GM21576 (cell line): Measurements from ENCODE around the gene PSMF1.

Experiments
- ATAC-seq: cut with Tn5 transposase; IDR thresholded peaks from one replicate; pipeline ENCODE4 v1.9.1; 2021; ENCODE audit warnings: mild to moderate bottlenecking, moderate library complexity; ENCODE audit not compliant: unreplicated experiment

PSMF1 gene, protein sequence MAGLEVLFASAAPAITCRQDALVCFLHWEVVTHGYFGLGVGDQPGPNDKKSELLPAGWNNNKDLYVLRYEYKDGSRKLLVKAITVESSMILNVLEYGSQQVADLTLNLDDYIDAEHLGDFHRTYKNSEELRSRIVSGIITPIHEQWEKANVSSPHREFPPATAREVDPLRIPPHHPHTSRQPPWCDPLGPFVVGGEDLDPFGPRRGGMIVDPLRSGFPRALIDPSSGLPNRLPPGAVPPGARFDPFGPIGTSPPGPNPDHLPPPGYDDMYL

GRCh38 chr20:1118336-1119127 is at the start of gene PSMF1:
PSMF1 (plus strand) TSS chr20:1118602; CDS start chr20:1118774, 172 bp downstream.
- peak; percentile 94 for ATAC-seq

- ATAC-seq = no peak
These were observed 46.1 kb upstream of the PSMF1 start for GRCh38 chr20:1072258-1072657.

DNA sequence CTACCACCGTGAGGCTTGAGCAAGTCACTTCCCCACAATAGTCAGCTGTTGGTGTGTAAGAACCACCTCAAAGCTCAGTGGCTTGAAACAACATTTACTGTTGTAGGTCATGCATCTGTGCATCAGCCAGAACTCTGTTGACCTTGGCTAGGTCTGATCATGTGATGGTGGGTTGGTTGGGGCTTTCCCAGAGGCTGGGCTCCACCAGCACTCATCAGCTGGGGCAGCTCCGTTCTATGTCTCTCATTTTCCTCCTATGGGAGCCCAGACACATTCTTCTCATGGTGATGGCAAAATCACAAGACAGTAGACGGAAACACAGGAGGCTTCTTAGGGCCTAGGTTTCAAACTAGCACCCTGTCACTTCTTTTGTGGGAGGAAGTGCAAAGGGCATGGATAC is 42.8 kb upstream of the PSMF1 start:
- peak; percentile 43 for ATAC-seq

GRCh38 chr20:1081891-1082290 is 36.5 kb upstream of the PSMF1 start:
- ATAC-seq = no peak

DNA sequence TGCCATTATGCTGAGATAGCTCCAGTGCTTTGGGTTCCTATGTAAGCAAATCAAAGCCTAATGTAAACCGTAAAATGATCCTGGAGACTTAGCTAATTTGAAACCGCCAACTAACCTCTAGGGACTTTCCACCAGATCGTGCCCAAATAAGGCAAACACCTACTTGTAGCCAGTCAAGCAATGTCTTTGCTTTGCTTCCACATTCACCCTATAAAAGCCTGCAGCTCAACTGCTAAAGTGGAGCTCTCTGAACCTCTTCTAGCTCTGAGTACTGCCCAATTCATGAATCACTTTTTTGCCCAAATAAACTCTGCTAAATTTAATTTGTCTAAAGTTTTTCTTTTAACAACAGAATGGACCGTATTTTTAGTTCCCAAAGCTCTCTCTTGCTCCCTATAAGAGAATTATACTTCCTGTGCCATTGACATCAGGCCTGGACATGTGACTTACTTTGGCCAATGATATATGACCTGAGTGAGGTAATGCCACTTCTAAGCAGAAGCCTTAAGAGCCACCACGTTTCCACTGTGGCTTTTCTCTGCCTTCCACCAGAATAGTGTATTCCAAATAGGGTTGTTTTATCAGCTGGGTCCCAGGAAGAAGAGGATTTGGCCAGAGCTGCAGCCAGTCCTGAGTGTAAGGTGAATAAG is 34.8 kb upstream of the PSMF1 start:
- no peak for ATAC-seq

- no peak for ATAC-seq
These were observed 32.7 kb upstream of the PSMF1 start for GRCh38 chr20:1085492-1086276.

- no peak for ATAC-seq
These were observed 31.9 kb upstream of the PSMF1 start for GRCh38 chr20:1086277-1087213.

GRCh38 chr20:1087311-1087905 is 31.0 kb upstream of the PSMF1 start:
- no peak for ATAC-seq

DNA sequence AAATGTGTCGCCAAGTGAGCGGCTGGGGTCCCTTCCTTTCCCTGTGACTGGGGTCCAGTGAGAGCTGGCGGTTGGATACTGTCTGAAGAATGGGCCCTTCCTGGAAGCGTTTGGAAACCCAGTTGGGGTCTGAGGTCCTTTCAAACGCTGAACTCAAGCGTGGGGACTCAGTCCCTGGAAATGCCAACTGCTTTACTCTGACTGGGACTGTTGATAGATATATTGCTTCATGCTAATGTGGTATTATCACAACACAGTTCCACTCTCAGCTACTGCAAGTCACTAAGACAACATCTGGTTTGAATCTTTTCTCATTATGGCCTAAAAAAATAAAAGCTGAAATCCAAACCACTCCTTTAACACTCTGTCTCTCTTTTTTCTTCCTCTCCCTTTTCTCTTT is 23.7 kb upstream of the PSMF1 start:
- no peak for ATAC-seq

GRCh38 chr20:1101533-1101932 is 16.9 kb upstream of the PSMF1 start:
- no peak for ATAC-seq

- ATAC-seq = no peak
These were observed 16.4 kb upstream of the PSMF1 start for GRCh38 chr20:1102016-1102415.

GRCh38 chr20:1103751-1104150 is 14.7 kb upstream of the PSMF1 start:
- ATAC-seq = no peak

DNA sequence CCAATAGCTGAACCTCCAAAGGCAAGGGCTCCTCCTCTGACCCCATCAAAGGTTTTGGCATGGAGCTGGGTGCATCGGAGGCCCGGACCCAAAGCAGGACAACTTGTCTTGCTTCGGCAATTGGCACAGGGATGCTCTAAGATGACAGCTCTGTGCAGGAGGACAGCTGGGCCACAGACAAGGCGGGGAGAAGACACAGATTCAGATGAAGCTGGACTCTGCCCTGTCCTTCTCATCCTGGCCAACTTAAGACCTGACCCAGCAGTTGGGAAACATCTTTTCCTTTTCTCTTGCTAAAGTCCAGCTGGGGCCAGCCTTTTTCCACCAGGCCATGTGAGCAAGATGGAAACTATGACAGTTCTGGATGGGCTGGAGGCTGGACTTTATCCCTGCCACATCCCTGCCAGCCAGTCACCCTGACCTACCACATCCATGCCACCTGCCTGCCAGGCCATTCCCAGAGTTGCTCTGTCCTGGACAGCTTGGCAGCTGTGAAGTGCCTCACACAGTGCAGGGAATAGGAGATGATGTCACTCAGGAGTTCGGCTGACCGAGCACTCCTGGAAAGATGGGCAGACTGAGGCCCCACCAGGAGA is 12.7 kb upstream of the PSMF1 start:
- ATAC-seq = no peak

- no peak for ATAC-seq
These were observed 11.2 kb upstream of the PSMF1 start for GRCh38 chr20:1107176-1107575.

DNA sequence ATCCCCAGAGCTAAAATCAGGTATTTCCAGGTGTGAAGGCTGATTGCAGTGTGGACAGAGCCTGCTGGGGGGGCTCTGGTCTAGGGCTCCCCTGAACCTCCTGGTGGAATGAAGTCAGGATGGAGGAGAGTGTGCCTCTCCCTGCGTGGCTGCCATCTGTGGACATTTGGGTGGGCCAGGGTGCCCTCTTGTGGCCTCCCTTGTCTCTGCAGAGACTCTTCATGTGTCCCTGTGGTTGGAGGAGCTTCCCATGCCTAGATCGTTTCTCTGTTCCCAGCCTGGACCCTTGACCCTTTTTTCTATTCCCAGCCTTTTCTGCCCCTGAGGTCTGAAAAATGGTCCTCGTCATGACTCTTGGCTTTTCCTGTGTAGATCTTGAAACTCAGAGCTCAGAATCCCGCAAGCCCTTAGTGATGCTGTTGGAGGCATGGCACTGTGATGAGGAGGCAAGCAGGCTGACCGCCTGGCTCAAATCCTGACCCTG is 9.9 kb upstream of the PSMF1 start:
- ATAC-seq = no peak

GRCh38 chr20:1112908-1113307 is 5.5 kb upstream of the PSMF1 start:
- no peak for ATAC-seq

DNA sequence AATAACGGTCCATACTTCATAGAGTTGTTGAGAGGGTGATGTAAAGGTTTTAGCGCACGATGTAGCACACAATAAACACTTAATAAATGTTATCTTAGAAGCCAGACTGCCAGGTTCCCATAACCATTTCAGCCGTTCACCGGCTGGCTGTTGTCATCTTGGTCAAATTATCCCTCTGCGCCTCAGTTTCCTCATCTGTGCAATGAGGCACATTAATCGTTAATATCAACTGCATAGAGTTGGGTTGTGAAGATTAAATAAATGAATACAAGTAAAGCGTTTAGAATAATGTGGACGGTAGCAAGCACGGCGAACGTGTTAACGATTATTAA is 432 bp upstream of the PSMF1 start:
- ATAC-seq = no peak

DNA sequence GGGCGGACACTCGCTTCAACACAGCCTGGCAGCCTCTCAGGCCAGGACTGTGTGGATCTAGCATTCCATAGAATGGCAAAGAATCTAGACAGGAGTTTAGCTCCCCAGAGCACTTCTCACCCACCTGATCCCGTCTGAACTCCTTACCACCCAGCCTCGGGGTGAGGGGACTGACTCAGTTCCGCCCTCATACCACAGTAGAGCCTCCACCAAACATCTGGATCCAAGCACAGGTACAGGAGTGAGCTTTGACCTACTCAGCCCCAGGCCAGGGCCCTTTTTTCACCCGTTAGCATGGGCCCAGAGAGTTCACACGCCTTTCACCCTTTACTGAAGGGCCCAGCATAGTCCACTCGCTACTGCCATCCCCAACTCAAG is 715 bp downstream of the PSMF1 start:
- no peak for ATAC-seq

DNA sequence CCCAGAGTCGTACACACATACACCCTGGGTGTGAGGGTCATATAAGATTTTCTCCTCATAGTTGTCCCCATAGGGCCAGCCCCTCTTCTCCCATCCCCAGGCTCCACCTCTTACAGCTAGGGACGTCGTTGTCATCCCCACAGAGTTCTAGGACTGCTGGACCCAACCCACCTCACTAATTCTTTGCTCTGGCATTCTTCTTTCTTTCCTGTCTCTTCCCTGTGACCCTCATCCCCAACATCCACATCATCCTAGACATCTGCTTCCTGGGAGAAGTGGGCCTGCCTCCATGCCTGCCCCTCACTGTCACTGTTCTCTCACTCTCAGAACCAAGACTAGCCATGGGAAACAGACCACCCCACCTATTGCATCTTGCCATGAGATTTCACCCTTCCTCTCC is 1.1 kb downstream of the PSMF1 start:
- ATAC-seq = no peak
